Transverse colon (tissue), 4 donors: ENCODE measurements around the gene STRIP2. TPM values are rescaled to one million over a fixed set of nuclear protein-coding genes. Genes with fewer than 3 reads are reported as not detected.

Experiments used
- DNase-seq: peaks from one replicate; pipeline ENCODE4 v3.0.0-alpha.2; 2019
- H3K27ac ChIP-seq, 4 donors: fragments of 200-600 bp; sonication (generic); 2 replicates each; pipeline ENCODE4 v1.5.1; 2016 to 2018; ENCODE audit warnings: inconsistent platforms in 4 of 4
- H3K27me3 ChIP-seq: fragments of 200-600 bp; sonication (generic); 2 replicates; pipeline ENCODE4 v1.5.1; 2017; ENCODE audit warnings: inconsistent platforms
- H3K36me3 ChIP-seq, 4 donors: fragments of 200-600 bp; sonication (generic); 2 replicates each; pipeline ENCODE4 v1.5.1; 2017 to 2019; ENCODE audit warnings: inconsistent platforms in 4 of 4
- H3K4me1 ChIP-seq, 4 donors: fragments of 200-600 bp; sonication (generic); 2 replicates each; pipeline ENCODE4 v1.5.1; 2017 to 2020; ENCODE audit warnings: inconsistent platforms in 4 of 4
- H3K4me3 ChIP-seq, 4 donors: fragments of 200-600 bp; sonication (generic); 1 replicate in 1 of 4; 2 replicates in 3 of 4; pipeline versions ENCODE4 v1.5.1 to v1.6.1; 2017 to 2019; ENCODE audit warnings: inconsistent platforms in 4 of 4
- H3K9me3 ChIP-seq, 2 donors: fragments of 200-600 bp; sonication (generic); 2 replicates each; pipeline ENCODE4 v1.5.1; 2017 to 2019; ENCODE audit warnings: inconsistent platforms in 2 of 2
- CTCF ChIP-seq, 5 experiments: fragments of 200-600 bp in 3 of 5; fragments of 450-650 bp in 2 of 5; sonication (generic) in 3 of 5; IDR thresholded peaks; 1 replicate in 2 of 5; 2 replicates in 3 of 5; pipeline ENCODE4 v1.5.1; 2016 to 2017; ENCODE audit warnings: antibody characterized with exemption in 5 of 5, inconsistent platforms in 3 of 5, mild to moderate bottlenecking in 2 of 5, moderate library complexity in 1 of 5
- EP300 ChIP-seq: sonication (generic); formaldehyde crosslinking; IDR thresholded peaks from one replicate; pipeline ENCODE4 v1.6.1; 2017; ENCODE audit warnings: antibody characterized with exemption, low read depth
- POLR2A ChIP-seq: fragments of 450-650 bp; IDR thresholded peaks from one replicate; pipeline ENCODE4 v1.6.1; 2016; ENCODE audit warnings: antibody characterized with exemption, mild to moderate bottlenecking, moderate library complexity
- POLR2AphosphoS5 ChIP-seq, 3 donors: sonication (generic); formaldehyde crosslinking; IDR thresholded peaks; one replicate each; pipeline ENCODE4 v1.6.1; 2016; ENCODE audit warnings: antibody characterized with exemption in 3 of 3
- WGBS, 2 donors: methylation state at CpG; one replicate each; pipeline ENCODE4 v1.1.5; 2018; ENCODE audit warnings: low coverage in 1 of 2; 5-methylcytosine and 5-hydroxymethylcytosine counted together
- in situ Hi-C, 4 donors: fragments of 200-750 bp; cut with MboI; loops; one replicate each; pipeline versions ENCODE4 v1.15.0 to v1.15.1; 2017; ENCODE audit warnings: low sequenced_read_pairs in 3 of 4, low pct_ligation_motif_present in 1 of 4, low pct_unique_long_range_greater_than_20kb in 1 of 4
- intact Hi-C: fragments of 100-400 bp; cut with DNase I; formaldehyde crosslinking; loops from one replicate; pipeline ENCODE4 v1.15.1; 2023; ENCODE audit warnings: low total_unique reads
- total RNA-seq, 4 donors: library from RNA; depleted of rRNA; stranded (reverse); fragments of >200 nt; gene quantifications; one replicate each; pipeline ENCODE4 v1.1.0, GENCODE V29; 2016

Gene STRIP2
- total RNA-seq, 4 donors from 2014 or later, result 0.82 to 1.1 TPM; not detected in 2

GRCh38 chr7:129513546-129513945, 79.3 kb downstream of the STRIP2 start:
- H3K4me3 ChIP-seq, result no peak overlapping the region
- no peaks in the 10 kb centered on the region for H3K9me3 ChIP-seq
- WGBS, 2 donors, result 81 to 86% methylated on average over 9 to 10 of the region's 10 CpGs
- no peaks in the 10 kb centered on the region for H3K27me3 ChIP-seq
- TF ChIP-seq CTCF (IDR thresholded peaks at IDR 0.05), result no peak
- no peak for TF ChIP-seq POLR2AphosphoS5 (IDR thresholded peaks at IDR 0.05)
- no peak for TF ChIP-seq POLR2A
- TF ChIP-seq EP300, result no peak
- no peaks in the 10 kb centered on the region for H3K36me3 ChIP-seq
- intact Hi-C loops, result no loop called here
- in situ Hi-C loops, result no loop called here
- no peaks in the 10 kb centered on the region for H3K4me1 ChIP-seq
- DNase-seq, result no peak
- no peak overlapping the region for H3K27ac ChIP-seq

GRCh38 chr7:129514683-129515082, 80.5 kb downstream of the STRIP2 start:
- WGBS, 2 donors, result 50 to 71% methylated on average over 2 to 4 of the region's 4 CpGs
- Histone ChIP-seq H3K4me1 (no peaks in the 10 kb centered on the region), H3K9me3 (no peaks in the 10 kb centered on the region), H3K4me3 (no peak overlapping the region), H3K27me3 (no peaks in the 10 kb centered on the region), H3K36me3 (no peaks in the 10 kb centered on the region), H3K27ac (no peak overlapping the region)
- TF ChIP-seq EP300 (no peak), POLR2A (no peak), POLR2AphosphoS5 (IDR thresholded peaks at IDR 0.05) (no peak), CTCF (IDR thresholded peaks at IDR 0.05) (no peak)
- in situ Hi-C loops (no loop called here), intact Hi-C loops (no loop called here)
- no peak for DNase-seq

- H3K4me1 ChIP-seq, result no peaks in the 10 kb centered on the region
- intact Hi-C loops, result no loop called here
- no peaks in the 10 kb centered on the region for H3K36me3 ChIP-seq
- no peak overlapping the region for H3K4me3 ChIP-seq
- in situ Hi-C loops, result no loop called here
- WGBS, 2 donors, result 60% methylated on average over 4 of the region's 4 CpGs
- no peaks in the 10 kb centered on the region for H3K27me3 ChIP-seq
- H3K27ac ChIP-seq, result no peak overlapping the region
- TF ChIP-seq CTCF (IDR thresholded peaks at IDR 0.05), result no peak
- no peak for TF ChIP-seq EP300
- no peak for TF ChIP-seq POLR2AphosphoS5 (IDR thresholded peaks at IDR 0.05)
- TF ChIP-seq POLR2A, result no peak
- DNase-seq, result no peak
- H3K9me3 ChIP-seq, result no peaks in the 10 kb centered on the region
Observed at GRCh38 chr7:129515381-129515780, 81.1 kb downstream of the STRIP2 start.

GRCh38 chr7:129517931-129518330, 83.7 kb downstream of the STRIP2 start:
- Histone ChIP-seq H3K27ac (no peak overlapping the region), H3K4me1 (no peaks in the 10 kb centered on the region), H3K4me3 (no peak overlapping the region), H3K36me3 (no peaks in the 10 kb centered on the region), H3K9me3 (no peaks in the 10 kb centered on the region), H3K27me3 (peaks cover 15% of the 10 kb centered on the region)
- TF ChIP-seq POLR2A, result no peak
- no peak for DNase-seq
- in situ Hi-C loops (no loop called here), intact Hi-C loops (no loop called here)
- 78 to 79% methylated on average over 6 of the region's 6 CpGs for WGBS, 2 donors

GRCh38 chr7:129519464-129519863, 85.2 kb downstream of the STRIP2 start:
- Histone ChIP-seq H3K9me3 (no peaks in the 10 kb centered on the region), H3K27me3 (peaks cover 21% of the 10 kb centered on the region), H3K4me3 (no peak overlapping the region), H3K36me3 (no peaks in the 10 kb centered on the region), H3K4me1 (no peaks in the 10 kb centered on the region), H3K27ac (no peak overlapping the region)
- 43 to 45% methylated on average over 2 to 5 of the region's 5 CpGs for WGBS, 2 donors
- in situ Hi-C loops (no loop called here), intact Hi-C loops (no loop called here)
- no peak for DNase-seq
- no peak for TF ChIP-seq EP300
- no peak for TF ChIP-seq CTCF (IDR thresholded peaks at IDR 0.05)
- no peak for TF ChIP-seq POLR2AphosphoS5 (IDR thresholded peaks at IDR 0.05)
- no peak for TF ChIP-seq POLR2A
